Naive thymus-derived CD4-positive, alpha-beta T cell (primary cell): Measurements from ENCODE around the gene ULK3. TPM values are rescaled to one million over a fixed set of nuclear protein-coding genes. Genes with fewer than 3 reads are reported as not detected.

Experiments
- ATAC-seq: fragments of 150-1000 bp; cut with Tn5 transposase; 2 replicates; pipeline ENCODE4 v1.10.0; 2021; ENCODE audit warnings: mild to moderate bottlenecking, moderate library complexity
- CTCF ChIA-PET: fragments of 350-600 bp; sonication (Branson Sonifier 250); formaldehyde crosslinking; loops from one replicate; lab custom pipeline; 2021; ENCODE audit warnings: antibody characterized with exemption; lab: Charles Lee
- POLR2A ChIA-PET: fragments of 350-600 bp; sonication (Branson Sonifier 250); formaldehyde crosslinking; loops from one replicate; lab custom pipeline; 2021; ENCODE audit warnings: antibody characterized with exemption, inconsistent platforms; lab: Charles Lee
- DNase-seq, 9 donors: peaks; one replicate each; pipeline versions ENCODE4 v3.0.0 to v3.0.0-alpha.2; 2020 to 2022; ENCODE audit warnings: mixed read lengths in 1 of 9
- H3K27ac ChIP-seq: one replicate; pipeline ENCODE4 v1.7.0; 2013; ENCODE audit warnings: mild to moderate bottlenecking, low read depth, low read length, moderate library complexity
- H3K27me3 ChIP-seq, 2 donors: one replicate each; pipeline ENCODE4 v1.7.0; 2013; ENCODE audit warnings: low read length in 2 of 2, mild to moderate bottlenecking in 2 of 2, moderate library complexity in 2 of 2; ENCODE audit not compliant: control insufficient read depth in 2 of 2, insufficient read depth in 2 of 2
- H3K36me3 ChIP-seq, 3 experiments: 1 replicate in 2 of 3; 2 replicates in 1 of 3; pipeline ENCODE4 v1.7.0; 2013; ENCODE audit warnings: low read length in 3 of 3, mild to moderate bottlenecking in 3 of 3, moderate library complexity in 1 of 3; ENCODE audit not compliant: insufficient read depth in 3 of 3, control insufficient read depth in 2 of 3
- H3K4me1 ChIP-seq, 2 donors: one replicate each; pipeline ENCODE4 v1.7.0; 2013; ENCODE audit warnings: low read length in 2 of 2, mild to moderate bottlenecking in 2 of 2, moderate library complexity in 1 of 2; ENCODE audit not compliant: control insufficient read depth in 2 of 2, insufficient read depth in 2 of 2
- H3K4me3 ChIP-seq: 2 replicates; pipeline ENCODE4 v1.7.0; 2013; ENCODE audit warnings: mild to moderate bottlenecking, low read length
- H3K9me3 ChIP-seq, 3 experiments: 1 replicate in 2 of 3; 2 replicates in 1 of 3; pipeline ENCODE4 v1.7.0; 2013; ENCODE audit warnings: low read length in 3 of 3; ENCODE audit not compliant: control insufficient read depth in 2 of 3
- H3K27ac Mint-ChIP-seq, 9 donors: one replicate each; pipeline ENCODE4 v1.8.0; 2020 to 2022; ENCODE audit warnings: mixed read lengths in 9 of 9, mild to moderate bottlenecking in 8 of 9, moderate library complexity in 5 of 9, inconsistent platforms in 2 of 9
- H3K27me3 Mint-ChIP-seq, 5 donors: one replicate each; pipeline ENCODE4 v1.8.0; 2021 to 2022; ENCODE audit warnings: mixed read lengths in 5 of 5, mild to moderate bottlenecking in 1 of 5
- H3K36me3 Mint-ChIP-seq, 5 donors: one replicate each; pipeline ENCODE4 v1.8.0; 2020 to 2022; ENCODE audit warnings: mixed read lengths in 5 of 5, mild to moderate bottlenecking in 3 of 5, inconsistent platforms in 1 of 5
- H3K4me1 Mint-ChIP-seq, 7 donors: one replicate each; pipeline ENCODE4 v1.8.0; 2020 to 2022; ENCODE audit warnings: mixed read lengths in 7 of 7, mild to moderate bottlenecking in 3 of 7, inconsistent platforms in 1 of 7
- H3K4me3 Mint-ChIP-seq, 10 donors: one replicate each; pipeline ENCODE4 v1.8.0; 2020 to 2022; ENCODE audit warnings: mild to moderate bottlenecking in 10 of 10, mixed read lengths in 10 of 10, moderate library complexity in 6 of 10, inconsistent platforms in 2 of 10
- H3K9me3 Mint-ChIP-seq, 11 donors: one replicate each; pipeline ENCODE4 v1.8.0; 2020 to 2022; ENCODE audit warnings: mixed read lengths in 11 of 11, mild to moderate bottlenecking in 4 of 11, inconsistent platforms in 1 of 11, moderate library complexity in 1 of 11
- intact Hi-C, 2 donors: fragments of 100-400 bp; cut with micrococcal nuclease; formaldehyde crosslinking; loops; one replicate each; pipeline ENCODE4 v1.15.1; 2023
- polyA plus RNA-seq, 2 donors: library from polyadenylated mRNA; unstranded; fragments of 300-500 nt; fragmentation: Illumina TruSeq; gene quantifications; one replicate each; pipeline ENCODE4 v1.2.3, GENCODE V29; 2021
- total RNA-seq, 6 experiments: library from RNA in 5 of 6; stranded (reverse) in 5 of 6; gene quantifications; 1 replicate in 5 of 6; 2 replicates in 1 of 6; pipeline ENCODE4 v1.2.3 and lab custom pipeline; 2021 to 2026

Gene ULK3
- total and polyA plus RNA-seq, 7 experiments from 2014 or later, result 15.4 to 106 (median 54.8) TPM

DNA sequence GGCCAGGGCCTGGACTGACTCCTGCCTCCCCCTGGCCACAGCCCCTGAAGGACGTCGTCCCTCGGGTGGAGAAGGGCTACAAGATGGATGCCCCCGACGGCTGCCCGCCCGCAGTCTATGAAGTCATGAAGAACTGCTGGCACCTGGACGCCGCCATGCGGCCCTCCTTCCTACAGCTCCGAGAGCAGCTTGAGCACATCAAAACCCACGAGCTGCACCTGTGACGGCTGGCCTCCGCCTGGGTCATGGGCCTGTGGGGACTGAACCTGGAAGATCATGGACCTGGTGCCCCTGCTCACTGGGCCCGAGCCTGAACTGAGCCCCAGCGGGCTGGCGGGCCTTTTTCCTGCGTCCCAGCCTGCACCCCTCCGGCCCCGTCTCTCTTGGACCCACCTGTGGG, 40.7 kb downstream of the ULK3 start:
- H3K36me3 Mint-ChIP-seq, result peaks cover 0 to 26% (median 10%) of the 10 kb centered on the region in 5 donors
- Histone ChIP-seq H3K4me1 (peaks cover 30 to 39% of the 10 kb centered on the region in 2 donors), H3K4me3 (no peak overlapping the region), H3K36me3 (peaks cover 23 to 62% (median 27%) of the 10 kb centered on the region in 3 experiments), H3K27ac (no peak overlapping the region), H3K27me3 (no peaks in the 10 kb centered on the region), H3K9me3 (no peaks in the 10 kb centered on the region)
- H3K27ac Mint-ChIP-seq, result no peak overlapping the region
- H3K4me1 Mint-ChIP-seq, result peaks cover 31 to 49% (median 41%) of the 10 kb centered on the region in 7 donors
- ATAC-seq (no peak), DNase-seq (no peak)
- no peaks in the 10 kb centered on the region for H3K27me3 Mint-ChIP-seq
- peaks cover 0 to 1% (median 0%) of the 10 kb centered on the region in 11 donors for H3K9me3 Mint-ChIP-seq
- ChIA-PET CTCF (interaction anchor here (26.1 kb wide), 1 partner anchor 26 kb away, joined by 1110 read pairs; the partner anchor contains the start of gene CSK), POLR2A (interaction anchor here (28.9 kb wide), 1 partner anchor 23 kb away, joined by 1077 read pairs; the partner anchor contains the start of gene CSK)
- H3K4me3 Mint-ChIP-seq, result no peak overlapping the region
- intact Hi-C loops, result no loop called here

GRCh38 chr15:74801311-74801997, 41.5 kb downstream of the ULK3 start:
- peaks cover 23 to 62% (median 27%) of the 10 kb centered on the region in 3 experiments for H3K36me3 ChIP-seq
- no peak overlapping the region for H3K27ac ChIP-seq
- Mint-ChIP-seq H3K27me3 (no peaks in the 10 kb centered on the region), H3K9me3 (no peaks in the 10 kb centered on the region), H3K27ac (peak overlapping the region in 1 of 9 donors; percentile 8), H3K4me3 (no peak overlapping the region), H3K36me3 (peaks cover 0 to 26% (median 10%) of the 10 kb centered on the region in 5 donors), H3K4me1 (peaks cover 23 to 49% (median 37%) of the 10 kb centered on the region in 7 donors)
- POLR2A ChIA-PET, result interaction anchor here (0.8 to 28.9 kb wide), 2 partner anchors 22 kb away, joined by 5 to 1077 read pairs; partner anchors contain the start of gene CSK
- peaks cover 39 to 41% of the 10 kb centered on the region in 2 donors for H3K4me1 ChIP-seq
- CTCF ChIA-PET, result interaction anchor here (0.9 to 26.1 kb wide), 4 partner anchors 8 to 166 kb away, joined by 3 to 1110 read pairs (median 4); partner anchors contain the start of gene CSK
- DNase-seq (no peak), ATAC-seq (no peak)
- H3K4me3 ChIP-seq, result no peak overlapping the region
- H3K27me3 ChIP-seq, result no peaks in the 10 kb centered on the region
- H3K9me3 ChIP-seq, result no peaks in the 10 kb centered on the region
- intact Hi-C loops, result no loop called here

DNA sequence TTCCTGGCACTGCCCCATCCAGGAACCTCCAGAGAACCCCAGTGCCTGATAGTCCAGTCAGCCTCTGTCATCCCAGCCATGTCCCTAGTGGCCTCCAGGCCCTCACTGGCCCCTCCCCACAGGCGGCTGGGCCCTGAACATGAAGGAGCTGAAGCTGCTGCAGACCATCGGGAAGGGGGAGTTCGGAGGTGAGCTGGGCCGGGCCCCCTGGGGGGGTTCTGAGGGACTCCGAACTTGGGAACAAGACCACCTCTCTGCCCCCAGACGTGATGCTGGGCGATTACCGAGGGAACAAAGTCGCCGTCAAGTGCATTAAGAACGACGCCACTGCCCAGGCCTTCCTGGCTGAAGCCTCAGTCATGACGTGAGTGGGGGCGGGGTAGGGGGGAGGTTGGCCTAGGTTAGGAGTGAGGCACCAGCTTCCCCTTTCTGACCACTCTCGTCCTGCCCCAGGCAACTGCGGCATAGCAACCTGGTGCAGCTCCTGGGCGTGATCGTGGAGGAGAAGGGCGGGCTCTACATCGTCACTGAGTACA, 42.3 kb downstream of the ULK3 start:
- H3K27me3 Mint-ChIP-seq, result no peaks in the 10 kb centered on the region
- DNase-seq (no peak), ATAC-seq (peak; percentile 1)
- Histone ChIP-seq H3K9me3 (no peaks in the 10 kb centered on the region), H3K4me3 (no peak overlapping the region), H3K27ac (peak overlapping the region; percentile 92), H3K27me3 (no peaks in the 10 kb centered on the region), H3K4me1 (peaks cover 45 to 48% of the 10 kb centered on the region in 2 donors), H3K36me3 (peaks cover 23 to 62% (median 27%) of the 10 kb centered on the region in 3 experiments)
- ChIA-PET CTCF (interaction anchor here (0.8 to 26.1 kb wide), 9 partner anchors 9 to 166 kb away, joined by 3 to 1110 read pairs (median 4); partner anchors contain the start of genes CPLX3 and CSK), POLR2A (interaction anchor here (0.6 to 28.9 kb wide), 3 partner anchors 21 to 111 kb away, joined by 3 to 1077 read pairs (median 5); partner anchors contain the start of gene CSK)
- H3K4me1 Mint-ChIP-seq, result peaks cover 27 to 54% (median 41%) of the 10 kb centered on the region in 7 donors
- peak overlapping the region in 4 of 9 donors; percentile 8 to 93 (median 88) for H3K27ac Mint-ChIP-seq
- H3K36me3 Mint-ChIP-seq, result peaks cover 0 to 29% (median 15%) of the 10 kb centered on the region in 5 donors
- H3K9me3 Mint-ChIP-seq, result no peaks in the 10 kb centered on the region
- intact Hi-C loops, result loop anchor here (1.0 kb wide), 8 partner anchors 12 to 165 kb away; partner anchors contain the start of gene COX5A (in 1 of the 2)
- no peak overlapping the region for H3K4me3 Mint-ChIP-seq

GRCh38 chr15:74799856-74800558, 42.9 kb downstream of the ULK3 start:
- Histone ChIP-seq H3K9me3 (no peaks in the 10 kb centered on the region), H3K27me3 (no peaks in the 10 kb centered on the region), H3K4me3 (no peak overlapping the region), H3K27ac (peak overlapping the region; percentile 92), H3K4me1 (peaks cover 51 to 54% of the 10 kb centered on the region in 2 donors), H3K36me3 (peaks cover 23 to 62% (median 27%) of the 10 kb centered on the region in 3 experiments)
- Mint-ChIP-seq H3K27ac (peak overlapping the region; percentile 66 to 93 (median 84)), H3K4me1 (peaks cover 31 to 60% (median 47%) of the 10 kb centered on the region in 7 donors), H3K9me3 (no peaks in the 10 kb centered on the region), H3K4me3 (peak overlapping the region in 6 of 10 donors; percentile 13 to 61 (median 41)), H3K27me3 (no peaks in the 10 kb centered on the region), H3K36me3 (peaks cover 0 to 31% (median 15%) of the 10 kb centered on the region in 5 donors)
- CTCF ChIA-PET, result interaction anchor here (0.6 to 26.1 kb wide), 18 partner anchors 8 to 787 kb away, joined by 3 to 1110 read pairs (median 4); partner anchors contain the start of genes CPLX3 and CSK
- peak; percentile 98 for ATAC-seq
- peak; percentile 76 to 92 (median 85) for DNase-seq
- POLR2A ChIA-PET, result interaction anchor here (0.6 to 28.9 kb wide), 3 partner anchors 20 to 184 kb away, joined by 3 to 1077 read pairs (median 4); partner anchors contain the start of genes CLK3 and CSK
- intact Hi-C loops, result loop anchor here (1.0 kb wide), 9 partner anchors 12 to 165 kb away; partner anchors contain the start of gene COX5A (in 1 of the 2)

GRCh38 chr15:74799255-74799855, 43.6 kb downstream of the ULK3 start:
- H3K36me3 Mint-ChIP-seq, result peaks cover 0 to 29% (median 15%) of the 10 kb centered on the region in 5 donors
- Histone ChIP-seq H3K9me3 (no peaks in the 10 kb centered on the region), H3K27ac (peak overlapping the region; percentile 92), H3K4me1 (peaks cover 58 to 61% of the 10 kb centered on the region in 2 donors), H3K36me3 (peaks cover 23 to 62% (median 27%) of the 10 kb centered on the region in 3 experiments), H3K27me3 (no peaks in the 10 kb centered on the region), H3K4me3 (no peak overlapping the region)
- no peaks in the 10 kb centered on the region for H3K9me3 Mint-ChIP-seq
- H3K27me3 Mint-ChIP-seq, result no peaks in the 10 kb centered on the region
- peaks cover 36 to 64% (median 54%) of the 10 kb centered on the region in 7 donors for H3K4me1 Mint-ChIP-seq
- peak overlapping the region; percentile 66 to 93 (median 87) for H3K27ac Mint-ChIP-seq
- intact Hi-C loops, result loop anchor here in 1 of 2 donors (1.0 kb wide), 1 partner anchor 12 kb away; no protein-coding TSS in a partner anchor
- no peak for ATAC-seq
- POLR2A ChIA-PET, result interaction anchor here (0.6 to 28.9 kb wide), 4 partner anchors 20 to 183 kb away, joined by 3 to 1077 read pairs (median 4); partner anchors contain the start of genes CLK3 and CSK
- no peak for DNase-seq
- CTCF ChIA-PET, result interaction anchor here (0.6 to 26.1 kb wide), 16 partner anchors 8 to 786 kb away, joined by 3 to 1110 read pairs (median 4); partner anchors contain the start of genes CPLX3 and CSK
- H3K4me3 Mint-ChIP-seq, result peak overlapping the region in 5 of 10 donors; percentile 9 to 75 (median 43)
